Measurements from ENCODE around the gene LMO7.

Gene LMO7

GRCh38 chr13:75860935-75861334 is 224.8 kb downstream of the LMO7 start:
- no peak for DNase-seq

GRCh38 chr13:75861786-75862185 is 225.7 kb downstream of the LMO7 start:
- no peak for DNase-seq

GRCh38 chr13:75864718-75865117 is 228.6 kb downstream of the LMO7 start:
- DNase-seq: no peak

- DNase-seq: no peak
Measured at GRCh38 chr13:75867379-75868117, 231.4 kb downstream of the LMO7 start.

GRCh38 chr13:75869981-75870380 is 233.9 kb downstream of the LMO7 start:
- no peak for DNase-seq

GRCh38 chr13:75870397-75870903 is 234.3 kb downstream of the LMO7 start:
- peak; percentile 30 for DNase-seq

GRCh38 chr13:75871059-75871458 is 234.9 kb downstream of the LMO7 start:
- DNase-seq: no peak

- DNase-seq: no peak
Measured at GRCh38 chr13:75872980-75873379, 236.8 kb downstream of the LMO7 start.

- no peak for DNase-seq
Measured at GRCh38 chr13:75873494-75873893, 237.4 kb downstream of the LMO7 start.

GRCh38 chr13:75875450-75875849 is 239.3 kb downstream of the LMO7 start:
- DNase-seq: no peak

GRCh38 chr13:75876142-75877050 is 240.3 kb downstream of the LMO7 start:
- DNase-seq: peak; percentile 17

GRCh38 chr13:75877071-75877470 is 240.9 kb downstream of the LMO7 start:
- DNase-seq: no peak

- no peak for DNase-seq
Measured at GRCh38 chr13:75879656-75880055, 243.5 kb downstream of the LMO7 start.

- no peak for DNase-seq
Measured at GRCh38 chr13:75881109-75881775, 245.1 kb downstream of the LMO7 start.

- no peak for DNase-seq
Measured at GRCh38 chr13:75882261-75882660, 246.1 kb downstream of the LMO7 start.

- no peak for DNase-seq
Measured at GRCh38 chr13:75889427-75889826, 253.3 kb downstream of the LMO7 start.

GRCh38 chr13:75895168-75895567 is 259.0 kb downstream of the LMO7 start:
- DNase-seq: no peak

GRCh38 chr13:75896271-75896670 is 260.1 kb downstream of the LMO7 start:
- no peak for DNase-seq

- DNase-seq: no peak
Measured at GRCh38 chr13:75897386-75897785, 261.3 kb downstream of the LMO7 start.

GRCh38 chr13:75901501-75901900 is 265.4 kb downstream of the LMO7 start:
- DNase-seq: no peak

- no peak for DNase-seq
Measured at GRCh38 chr13:75902166-75903104, 266.3 kb downstream of the LMO7 start.

GRCh38 chr13:75904012-75904411 is 267.9 kb downstream of the LMO7 start:
- no peak for DNase-seq
